NCI-H524 (cell line): Measurements from ENCODE around the gene LDLRAD4.
"Not testable (repeated sequence)": the region's sequence is repeated elsewhere in the genome, so short reads cannot be mapped to it uniquely, and the experiment has no call there.

Experiments used
- DNase-seq, 2 experiments: peaks; one replicate each; lab custom pipeline; 2025; lab: John Stamatoyannopoulos, UW

The LDLRAD4 gene

GRCh38 chr18:13589316-13589715 lies 370.8 kb downstream of the LDLRAD4 start:
- DNase-seq, result no peak

GRCh38 chr18:13589943-13590342 lies 371.4 kb downstream of the LDLRAD4 start:
- DNase-seq, result no peak

GRCh38 chr18:13592246-13592645 lies 373.7 kb downstream of the LDLRAD4 start:
- no peak for DNase-seq

- no peak for DNase-seq
These were observed 376.0 kb downstream of the LDLRAD4 start for GRCh38 chr18:13594551-13594950.

- no peak for DNase-seq
These were observed 378.5 kb downstream of the LDLRAD4 start for GRCh38 chr18:13597068-13597467.

- DNase-seq, result no peak
These were observed 380.0 kb downstream of the LDLRAD4 start for GRCh38 chr18:13598591-13598990.

GRCh38 chr18:13599031-13599430 lies 380.5 kb downstream of the LDLRAD4 start:
- no peak for DNase-seq

GRCh38 chr18:13603304-13604019 lies 384.9 kb downstream of the LDLRAD4 start:
- no peak for DNase-seq

- peak in 1 of 2 experiments; percentile 41 for DNase-seq
These were observed 386.2 kb downstream of the LDLRAD4 start for GRCh38 chr18:13604786-13605185.

GRCh38 chr18:13605477-13605876 lies 386.9 kb downstream of the LDLRAD4 start:
- no peak for DNase-seq

GRCh38 chr18:13605901-13606300 lies 387.3 kb downstream of the LDLRAD4 start:
- no peak for DNase-seq

- no peak for DNase-seq
These were observed 388.2 kb downstream of the LDLRAD4 start for GRCh38 chr18:13606604-13607254.

GRCh38 chr18:13608024-13608562 lies 389.5 kb downstream of the LDLRAD4 start:
- not testable (repeated sequence) for DNase-seq

- DNase-seq, result peak in 1 of 2 experiments; percentile 41
These were observed 390.4 kb downstream of the LDLRAD4 start for GRCh38 chr18:13608791-13609532.

GRCh38 chr18:13610555-13611141 lies 392.1 kb downstream of the LDLRAD4 start:
- DNase-seq, result no peak

- DNase-seq, result no peak
These were observed 392.6 kb downstream of the LDLRAD4 start for GRCh38 chr18:13611142-13611600.

GRCh38 chr18:13611601-13612195 lies 393.1 kb downstream of the LDLRAD4 start:
- peak; percentile 29 to 45 for DNase-seq

GRCh38 chr18:13612196-13612997 lies 393.8 kb downstream of the LDLRAD4 start:
- DNase-seq, result peak; percentile 29 to 45

GRCh38 chr18:13613099-13613498 lies 394.5 kb downstream of the LDLRAD4 start:
- DNase-seq, result no peak

GRCh38 chr18:13613591-13614501 lies 395.3 kb downstream of the LDLRAD4 start:
- DNase-seq, result no peak
